ENCODE results near the gene ARL4C.

- TF ChIP-seq POLR2A (IDR thresholded peaks at IDR 0.05) (no peak), CTCF (IDR thresholded peaks at IDR 0.05) (no peak)
Observed at GRCh38 chr2:234521536-234521935, 24.7 kb upstream of the ARL4C start.

Data from testis (tissue), 2 donors.